ENCODE results near the gene COL1A1. TPM values are rescaled to one million over a fixed set of nuclear protein-coding genes. Genes with fewer than 3 reads are reported as not detected.

Gene COL1A1
- total and polyA plus RNA-seq, 2 of the 13 experiments (the other 11 are each of a cell fraction or from before 2014, with no cell fraction given), result 0.05 TPM; not detected in 1

DNA sequence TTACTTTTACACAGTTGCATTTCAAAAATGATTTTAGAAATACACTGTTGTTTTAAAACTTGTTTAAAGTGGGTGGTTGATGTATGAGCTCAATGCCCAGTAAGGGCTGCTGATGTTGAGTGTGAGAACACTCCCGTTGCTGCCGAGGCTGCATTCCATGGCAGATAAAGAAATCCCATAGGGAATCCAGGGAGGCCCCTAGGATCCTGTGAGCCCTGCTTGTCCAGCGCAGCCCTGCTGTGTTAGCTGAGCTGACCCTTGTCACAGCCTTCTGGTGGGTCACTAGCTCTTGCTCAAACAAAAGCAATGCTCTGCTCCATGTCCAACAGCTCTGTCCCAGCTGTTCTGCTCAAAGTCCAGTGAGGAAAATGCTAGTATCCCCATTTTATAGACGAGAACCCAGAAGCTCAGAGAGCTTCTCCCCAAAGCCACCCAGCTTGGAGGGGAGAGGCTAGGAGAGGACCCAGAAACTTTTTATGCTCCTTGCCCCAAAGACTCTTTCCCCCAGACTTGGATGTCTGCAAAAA is 18.6 kb upstream of the COL1A1 start (continued):
- TF ChIP-seq, protein P1, sequence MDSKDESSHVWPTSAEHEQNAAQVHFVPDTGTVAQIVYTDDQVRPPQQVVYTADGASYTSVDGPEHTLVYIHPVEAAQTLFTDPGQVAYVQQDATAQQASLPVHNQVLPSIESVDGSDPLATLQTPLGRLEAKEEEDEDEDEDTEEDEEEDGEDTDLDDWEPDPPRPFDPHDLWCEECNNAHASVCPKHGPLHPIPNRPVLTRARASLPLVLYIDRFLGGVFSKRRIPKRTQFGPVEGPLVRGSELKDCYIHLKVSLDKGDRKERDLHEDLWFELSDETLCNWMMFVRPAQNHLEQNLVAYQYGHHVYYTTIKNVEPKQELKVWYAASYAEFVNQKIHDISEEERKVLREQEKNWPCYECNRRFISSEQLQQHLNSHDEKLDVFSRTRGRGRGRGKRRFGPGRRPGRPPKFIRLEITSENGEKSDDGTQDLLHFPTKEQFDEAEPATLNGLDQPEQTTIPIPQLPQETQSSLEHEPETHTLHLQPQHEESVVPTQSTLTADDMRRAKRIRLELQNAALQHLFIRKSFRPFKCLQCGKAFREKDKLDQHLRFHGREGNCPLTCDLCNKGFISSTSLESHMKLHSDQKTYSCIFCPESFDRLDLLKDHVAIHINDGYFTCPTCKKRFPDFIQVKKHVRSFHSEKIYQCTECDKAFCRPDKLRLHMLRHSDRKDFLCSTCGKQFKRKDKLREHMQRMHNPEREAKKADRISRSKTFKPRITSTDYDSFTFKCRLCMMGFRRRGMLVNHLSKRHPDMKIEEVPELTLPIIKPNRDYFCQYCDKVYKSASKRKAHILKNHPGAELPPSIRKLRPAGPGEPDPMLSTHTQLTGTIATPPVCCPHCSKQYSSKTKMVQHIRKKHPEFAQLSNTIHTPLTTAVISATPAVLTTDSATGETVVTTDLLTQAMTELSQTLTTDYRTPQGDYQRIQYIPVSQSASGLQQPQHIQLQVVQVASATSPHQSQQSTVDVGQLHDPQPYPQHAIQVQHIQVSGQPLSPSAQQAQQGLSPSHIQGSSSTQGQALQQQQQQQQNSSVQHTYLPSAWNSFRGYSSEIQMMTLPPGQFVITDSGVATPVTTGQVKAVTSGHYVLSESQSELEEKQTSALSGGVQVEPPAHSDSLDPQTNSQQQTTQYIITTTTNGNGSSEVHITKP (CRISPR knock-in tag; IDR thresholded peaks at IDR 0.05; ENCODE audit: low read depth), result no peak
- peak; percentile 82; the same call in 1 of the 2 replicates for TF ChIP-seq HDAC2 (CRISPR knock-in tag; IDR thresholded peaks at IDR 0.05)
- TF ChIP-seq ZNF335 (CRISPR knock-in tag; IDR thresholded peaks at IDR 0.05), result no peak
- TF ChIP-seq, protein P2, sequence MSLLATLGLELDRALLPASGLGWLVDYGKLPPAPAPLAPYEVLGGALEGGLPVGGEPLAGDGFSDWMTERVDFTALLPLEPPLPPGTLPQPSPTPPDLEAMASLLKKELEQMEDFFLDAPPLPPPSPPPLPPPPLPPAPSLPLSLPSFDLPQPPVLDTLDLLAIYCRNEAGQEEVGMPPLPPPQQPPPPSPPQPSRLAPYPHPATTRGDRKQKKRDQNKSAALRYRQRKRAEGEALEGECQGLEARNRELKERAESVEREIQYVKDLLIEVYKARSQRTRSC (CRISPR knock-in tag; IDR thresholded peaks at IDR 0.05; ENCODE audit: low read depth), result no peak
- no peak for TF ChIP-seq ZNF382 (CRISPR knock-in tag; IDR thresholded peaks at IDR 0.05; ENCODE audit: borderline replicate concordance)
- peak; percentile 46 for TF ChIP-seq ASH2L (IDR thresholded peaks at IDR 0.05; ENCODE audit: insufficient read length, low read depth, low read length)
- TF ChIP-seq, protein P3, sequence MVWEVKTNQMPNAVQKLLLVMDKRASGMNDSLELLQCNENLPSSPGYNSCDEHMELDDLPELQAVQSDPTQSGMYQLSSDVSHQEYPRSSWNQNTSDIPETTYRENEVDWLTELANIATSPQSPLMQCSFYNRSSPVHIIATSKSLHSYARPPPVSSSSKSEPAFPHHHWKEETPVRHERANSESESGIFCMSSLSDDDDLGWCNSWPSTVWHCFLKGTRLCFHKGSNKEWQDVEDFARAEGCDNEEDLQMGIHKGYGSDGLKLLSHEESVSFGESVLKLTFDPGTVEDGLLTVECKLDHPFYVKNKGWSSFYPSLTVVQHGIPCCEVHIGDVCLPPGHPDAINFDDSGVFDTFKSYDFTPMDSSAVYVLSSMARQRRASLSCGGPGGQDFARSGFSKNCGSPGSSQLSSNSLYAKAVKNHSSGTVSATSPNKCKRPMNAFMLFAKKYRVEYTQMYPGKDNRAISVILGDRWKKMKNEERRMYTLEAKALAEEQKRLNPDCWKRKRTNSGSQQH (CRISPR knock-in tag; IDR thresholded peaks at IDR 0.05; ENCODE audit: low read depth), result 0 out of 2 replicates have a peak, but pooled peaks have one; percentile 59
- no peak for TF ChIP-seq ZNF383 (CRISPR knock-in tag; IDR thresholded peaks at IDR 0.05; ENCODE audit: borderline replicate concordance)
- TF ChIP-seq NFYB (CRISPR knock-in tag; IDR thresholded peaks at IDR 0.05), result 0 out of 2 replicates have a peak, but pooled peaks have one; percentile 17
- peak; percentile 61; the same call in 1 of the 2 replicates for TF ChIP-seq PITX1 (CRISPR knock-in tag; IDR thresholded peaks at IDR 0.05)
- TF ChIP-seq PPARG (CRISPR knock-in tag; conservative IDR thresholded peaks at IDR 0.05), result no peak; the same call in 1 of the 2 replicates
- no peak for TF ChIP-seq TSC22D2 (CRISPR knock-in tag; IDR thresholded peaks at IDR 0.05; ENCODE audit: borderline replicate concordance)
- no peak for TF ChIP-seq KDM1A (CRISPR knock-in tag; IDR thresholded peaks at IDR 0.05)
- no peak for TF ChIP-seq SIN3A (IDR thresholded peaks at IDR 0.05; ENCODE audit: borderline replicate concordance, low read depth, low read length)
- TF ChIP-seq FOSL1 (CRISPR knock-in tag; IDR thresholded peaks at IDR 0.05; ENCODE audit: borderline replicate concordance), result no peak
- TF ChIP-seq AKAP8 (CRISPR knock-in tag; IDR thresholded peaks at IDR 0.05), result no peak
- 0 out of 2 replicates have a peak, but pooled peaks have one; percentile 30 for TF ChIP-seq CCDC6 (CRISPR knock-in tag; IDR thresholded peaks at IDR 0.05)
- TF ChIP-seq, protein P4, sequence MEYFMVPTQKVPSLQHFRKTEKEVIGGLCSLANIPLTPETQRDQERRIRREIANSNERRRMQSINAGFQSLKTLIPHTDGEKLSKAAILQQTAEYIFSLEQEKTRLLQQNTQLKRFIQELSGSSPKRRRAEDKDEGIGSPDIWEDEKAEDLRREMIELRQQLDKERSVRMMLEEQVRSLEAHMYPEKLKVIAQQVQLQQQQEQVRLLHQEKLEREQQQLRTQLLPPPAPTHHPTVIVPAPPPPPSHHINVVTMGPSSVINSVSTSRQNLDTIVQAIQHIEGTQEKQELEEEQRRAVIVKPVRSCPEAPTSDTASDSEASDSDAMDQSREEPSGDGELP (IDR thresholded peaks at IDR 0.05; ENCODE audit: borderline replicate concordance, low read depth), result peak; percentile 90
- no peak for TF ChIP-seq ZNF3 (CRISPR knock-in tag; IDR thresholded peaks at IDR 0.05)
- TF ChIP-seq EZH2 (conservative IDR thresholded peaks at IDR 0.05; ENCODE audit: low read depth, low read length), result no peak
- no peak for TF ChIP-seq ZNF367 (CRISPR knock-in tag; IDR thresholded peaks at IDR 0.05; ENCODE audit: borderline replicate concordance)
- peak; percentile 84 for TF ChIP-seq PHF21A (CRISPR knock-in tag; IDR thresholded peaks at IDR 0.05)
